Naive B cell (primary cell): ENCODE data around the gene ACAD11. TPM values are rescaled to one million over a fixed set of nuclear protein-coding genes. Genes with fewer than 3 reads are reported as not detected.
"Not testable (repeated sequence)": the region's sequence is repeated elsewhere in the genome, so short reads cannot be mapped to it uniquely, and the experiment has no call there.

Experiments used
- ATAC-seq, 2 donors: fragments of 150-1000 bp; cut with Tn5 transposase; 2 replicates each; pipeline ENCODE4 v1.10.0; 2021; ENCODE audit warnings: low read depth in 2 of 2, mild to moderate bottlenecking in 2 of 2, moderate library complexity in 2 of 2
- DNase-seq: peaks from one replicate; pipeline ENCODE4 v3.0.0; 2022
- H3K27ac Mint-ChIP-seq, 6 donors: one replicate each; pipeline ENCODE4 v1.8.0; 2020 to 2022; ENCODE audit warnings: mild to moderate bottlenecking in 6 of 6, mixed read lengths in 6 of 6, moderate library complexity in 5 of 6, inconsistent platforms in 2 of 6
- H3K27me3 Mint-ChIP-seq, 3 donors: one replicate each; pipeline ENCODE4 v1.8.0; 2021 to 2022; ENCODE audit warnings: mixed read lengths in 3 of 3, mild to moderate bottlenecking in 1 of 3
- H3K36me3 Mint-ChIP-seq, 2 donors: one replicate each; pipeline ENCODE4 v1.8.0; 2020 to 2022; ENCODE audit warnings: mixed read lengths in 2 of 2, inconsistent platforms in 1 of 2, mild to moderate bottlenecking in 1 of 2
- H3K4me1 Mint-ChIP-seq, 3 donors: one replicate each; pipeline ENCODE4 v1.8.0; 2020 to 2022; ENCODE audit warnings: mixed read lengths in 3 of 3, inconsistent platforms in 1 of 3, mild to moderate bottlenecking in 1 of 3, moderate library complexity in 1 of 3
- H3K4me3 Mint-ChIP-seq, 8 donors: one replicate each; pipeline ENCODE4 v1.8.0; 2020 to 2022; ENCODE audit warnings: mild to moderate bottlenecking in 8 of 8, mixed read lengths in 8 of 8, moderate library complexity in 8 of 8, inconsistent platforms in 2 of 8
- H3K9me3 Mint-ChIP-seq, 7 donors: one replicate each; pipeline ENCODE4 v1.8.0; 2020 to 2022; ENCODE audit warnings: mixed read lengths in 7 of 7, mild to moderate bottlenecking in 5 of 7, inconsistent platforms in 2 of 7, moderate library complexity in 1 of 7
- polyA plus RNA-seq, 6 donors: library from polyadenylated mRNA; unstranded; fragments of 300-500 nt; fragmentation: Illumina TruSeq; gene quantifications; one replicate each; pipeline ENCODE4 v1.2.3, GENCODE V29; 2021; ENCODE audit warnings: low read depth in 6 of 6

The ACAD11 gene
- polyA plus RNA-seq, 6 donors from 2014 or later = 4.0 to 9.3 (median 6.0) TPM

DNA sequence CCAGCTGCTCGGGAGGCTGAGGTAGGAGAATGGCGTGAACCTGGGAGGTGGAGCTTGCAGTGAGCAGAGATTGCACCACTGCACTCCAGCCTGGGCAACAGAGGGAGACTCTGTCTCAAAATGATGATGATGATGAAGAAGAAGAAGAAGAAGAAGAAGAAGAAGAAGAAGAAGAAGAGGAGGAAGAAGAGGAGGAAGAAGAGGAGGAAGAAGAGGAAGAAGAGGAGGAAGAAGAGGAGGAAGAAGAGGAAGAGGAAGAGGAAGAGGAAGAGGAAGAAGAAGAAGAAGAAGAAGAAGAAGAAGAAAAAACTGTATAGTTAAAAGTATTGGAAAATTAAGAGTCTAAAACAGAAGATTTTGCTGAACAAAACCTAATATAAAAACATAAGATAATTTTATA is 18.2 kb downstream of the ACAD11 start:
- H3K27me3 Mint-ChIP-seq, ATAC-seq, H3K36me3 Mint-ChIP-seq, H3K4me3 Mint-ChIP-seq, H3K9me3 Mint-ChIP-seq, DNase-seq, H3K27ac Mint-ChIP-seq: not testable (repeated sequence)
- peaks cover 0 to 14% (median 4%) of the 10 kb centered on the region in 3 donors for H3K4me1 Mint-ChIP-seq

DNA sequence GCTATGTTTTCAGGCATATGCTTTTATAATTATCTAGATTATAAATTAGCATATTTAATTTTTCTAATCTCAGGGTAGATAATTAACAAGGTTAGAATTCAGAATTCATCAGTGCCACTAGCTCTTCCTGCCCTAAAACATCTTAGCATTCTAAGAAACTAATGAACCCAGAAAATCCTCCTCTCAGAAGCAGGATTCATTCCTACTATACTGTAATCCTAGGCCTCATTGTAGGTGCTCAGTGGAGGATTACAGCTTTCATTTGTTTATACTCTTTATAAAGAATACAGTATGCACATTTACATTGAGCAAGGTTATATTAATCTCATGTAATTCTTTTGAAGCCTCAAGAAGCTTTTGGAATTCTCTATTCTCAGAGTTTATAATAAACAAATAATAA is 20.9 kb downstream of the ACAD11 start:
- ATAC-seq = no peak
- H3K27ac Mint-ChIP-seq = no peak overlapping the region

DNA sequence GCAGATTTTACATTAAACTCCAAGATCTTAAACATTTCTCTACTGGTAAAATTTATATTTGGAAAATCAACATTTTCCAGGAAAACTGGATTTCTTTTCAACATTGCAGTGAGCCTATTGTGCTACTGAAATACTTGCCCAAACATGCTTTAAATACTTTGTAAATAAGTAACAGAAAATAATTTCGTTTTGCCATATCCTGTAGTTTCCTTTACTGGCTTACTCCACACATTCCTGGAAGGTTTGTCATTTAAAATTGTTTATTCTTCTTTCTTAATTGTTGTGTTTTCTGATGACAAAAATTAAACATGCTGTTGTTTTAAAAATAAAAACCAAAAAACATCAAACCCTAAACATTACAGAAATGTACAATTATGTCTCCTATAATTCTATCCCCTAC is 22.0 kb downstream of the ACAD11 start:
- H3K4me3 Mint-ChIP-seq = no peak overlapping the region
- DNase-seq (no peak), ATAC-seq (no peak)
- H3K27me3 Mint-ChIP-seq = no peaks in the 10 kb centered on the region
- no peak overlapping the region for H3K27ac Mint-ChIP-seq
- peaks cover 9 to 14% of the 10 kb centered on the region in 2 donors for H3K36me3 Mint-ChIP-seq
- peaks cover 0 to 7% (median 4%) of the 10 kb centered on the region in 3 donors for H3K4me1 Mint-ChIP-seq
- H3K9me3 Mint-ChIP-seq = no peaks in the 10 kb centered on the region

More for the DNA sequence above, 20.9 kb downstream of the ACAD11 start:
- Mint-ChIP-seq H3K36me3 (peaks cover 9 to 14% of the 10 kb centered on the region in 2 donors), H3K27me3 (no peaks in the 10 kb centered on the region), H3K9me3 (no peaks in the 10 kb centered on the region), H3K4me3 (no peak overlapping the region), H3K4me1 (peaks cover 0 to 14% (median 4%) of the 10 kb centered on the region in 3 donors)
- DNase-seq = no peak

DNA sequence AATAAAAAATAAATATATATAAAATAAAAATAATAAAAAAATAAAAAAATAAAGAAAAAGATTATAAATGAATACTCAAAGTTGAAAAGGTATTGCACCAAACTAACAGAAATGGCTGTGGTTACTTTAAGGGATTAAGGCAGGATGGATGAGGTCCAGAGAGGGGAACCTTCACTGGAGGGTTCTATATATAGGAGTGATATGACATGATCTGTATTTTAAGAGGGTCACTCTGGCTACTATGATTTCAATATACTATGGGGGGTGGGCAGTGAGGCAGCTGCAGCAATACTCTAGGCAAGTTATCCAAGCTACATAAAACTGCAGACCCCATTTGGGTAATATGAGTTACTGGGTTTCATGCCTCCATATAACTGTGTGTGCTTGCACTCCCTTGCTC is 24.6 kb downstream of the ACAD11 start:
- Mint-ChIP-seq H3K27me3 (no peaks in the 10 kb centered on the region), H3K9me3 (no peaks in the 10 kb centered on the region), H3K4me1 (no peaks in the 10 kb centered on the region), H3K4me3 (no peak overlapping the region), H3K27ac (no peak overlapping the region), H3K36me3 (peaks cover 14% of the 10 kb centered on the region in 2 donors)
- DNase-seq = no peak
- ATAC-seq = no peak

DNA sequence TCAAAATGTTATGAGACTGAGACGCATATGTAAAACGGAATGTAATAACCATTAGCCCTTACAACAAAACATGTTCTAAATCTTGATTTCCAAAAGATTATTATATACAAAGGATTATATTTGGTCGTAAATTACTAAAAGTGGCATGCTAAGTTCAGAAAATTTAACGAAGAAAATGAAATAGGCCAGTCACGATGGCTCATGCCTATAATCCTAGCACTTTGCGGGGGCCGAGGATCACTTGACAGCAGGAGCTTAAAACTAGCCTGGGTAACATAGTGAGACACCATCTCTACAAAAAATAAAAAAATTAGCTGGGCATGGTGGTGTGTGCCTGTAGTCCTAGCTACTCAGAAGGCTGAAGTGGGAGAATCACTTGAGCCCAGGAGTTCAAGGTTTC is 29.0 kb downstream of the ACAD11 start:
- DNase-seq (no peak), ATAC-seq (no peak)
- H3K4me3 Mint-ChIP-seq = no peak overlapping the region
- peaks cover 5 to 23% of the 10 kb centered on the region in 2 donors for H3K36me3 Mint-ChIP-seq
- no peak overlapping the region for H3K27ac Mint-ChIP-seq
- no peaks in the 10 kb centered on the region for H3K9me3 Mint-ChIP-seq
- H3K27me3 Mint-ChIP-seq = no peaks in the 10 kb centered on the region
- H3K4me1 Mint-ChIP-seq = peaks cover 0 to 5% (median 0%) of the 10 kb centered on the region in 3 donors

DNA sequence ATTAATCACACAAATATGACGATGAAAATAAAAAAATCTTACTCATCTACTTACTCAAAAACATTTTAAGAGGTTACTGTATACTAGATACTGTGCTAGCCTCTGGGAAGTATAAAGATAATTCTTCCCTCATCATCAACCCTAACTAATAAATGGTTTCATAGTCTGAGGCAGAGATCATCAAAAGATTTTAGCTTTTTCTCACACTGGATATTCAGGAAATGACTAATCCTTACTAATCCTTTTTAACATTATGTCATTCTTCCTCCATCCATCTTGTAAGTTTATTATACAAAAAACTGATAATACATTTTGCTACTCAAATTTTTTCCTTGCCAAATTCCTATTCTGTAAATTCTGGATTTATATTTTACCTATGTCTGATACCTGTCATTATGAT is 29.7 kb downstream of the ACAD11 start:
- no peak overlapping the region for H3K4me3 Mint-ChIP-seq
- H3K27ac Mint-ChIP-seq = peak overlapping the region in 1 of 6 donors; percentile 11
- H3K36me3 Mint-ChIP-seq = peaks cover 0 to 23% of the 10 kb centered on the region in 2 donors
- ATAC-seq (no peak), DNase-seq (no peak)
- H3K4me1 Mint-ChIP-seq = peaks cover 0 to 7% (median 0%) of the 10 kb centered on the region in 3 donors
- no peaks in the 10 kb centered on the region for H3K9me3 Mint-ChIP-seq
- no peaks in the 10 kb centered on the region for H3K27me3 Mint-ChIP-seq

DNA sequence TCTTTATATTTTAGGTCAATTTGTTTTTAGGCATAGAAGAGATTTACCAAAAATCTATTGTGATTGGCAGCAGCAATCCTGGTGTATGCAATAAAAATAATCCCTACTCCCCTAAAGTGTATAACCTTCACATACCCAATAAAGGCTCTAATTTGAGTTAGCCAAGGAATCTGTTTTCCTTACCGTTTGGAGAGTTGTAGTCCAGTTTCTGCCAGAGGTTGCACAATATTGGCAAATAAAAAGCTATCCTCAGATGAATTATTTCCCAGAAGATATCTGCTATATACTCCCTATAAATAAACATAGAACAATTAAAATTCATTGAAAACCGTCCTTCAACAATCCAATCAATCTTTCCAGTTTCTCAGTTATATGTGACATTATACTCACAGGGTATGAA is 31.5 kb downstream of the ACAD11 start:
- H3K27me3 Mint-ChIP-seq = no peaks in the 10 kb centered on the region
- peak overlapping the region in 1 of 6 donors; percentile 30 for H3K27ac Mint-ChIP-seq
- H3K36me3 Mint-ChIP-seq = peaks cover 0 to 23% of the 10 kb centered on the region in 2 donors
- no peak overlapping the region for H3K4me3 Mint-ChIP-seq
- H3K9me3 Mint-ChIP-seq = no peaks in the 10 kb centered on the region
- H3K4me1 Mint-ChIP-seq = peaks cover 0 to 8% (median 0%) of the 10 kb centered on the region in 3 donors
- no peak for ATAC-seq
- DNase-seq = no peak

DNA sequence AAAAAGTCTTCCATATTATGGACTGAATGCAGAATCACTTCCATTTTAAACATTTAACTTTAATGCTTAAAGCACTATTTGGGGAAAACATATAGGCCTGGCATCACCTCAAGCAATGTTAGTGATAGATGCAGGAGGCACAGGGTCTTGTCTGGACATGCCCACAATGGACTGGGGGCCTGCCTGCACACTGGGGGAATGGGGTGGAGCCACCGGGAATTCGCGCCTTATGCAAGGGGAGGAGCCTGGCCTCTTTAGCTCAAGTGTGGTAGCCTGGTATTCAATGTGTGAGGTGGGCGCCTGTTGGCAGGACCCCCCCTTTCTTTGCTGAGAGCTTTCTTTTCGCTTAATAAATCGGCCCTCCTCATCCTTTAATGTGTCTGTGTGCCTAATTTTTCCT is 32.7 kb downstream of the ACAD11 start:
- Mint-ChIP-seq H3K4me3 (no peak overlapping the region), H3K4me1 (peaks cover 0 to 8% (median 0%) of the 10 kb centered on the region in 3 donors), H3K27me3 (no peaks in the 10 kb centered on the region), H3K9me3 (no peaks in the 10 kb centered on the region), H3K36me3 (peaks cover 0 to 23% of the 10 kb centered on the region in 2 donors), H3K27ac (peak overlapping the region in 1 of 6 donors; percentile 41)
- DNase-seq (no peak), ATAC-seq (no peak)

DNA sequence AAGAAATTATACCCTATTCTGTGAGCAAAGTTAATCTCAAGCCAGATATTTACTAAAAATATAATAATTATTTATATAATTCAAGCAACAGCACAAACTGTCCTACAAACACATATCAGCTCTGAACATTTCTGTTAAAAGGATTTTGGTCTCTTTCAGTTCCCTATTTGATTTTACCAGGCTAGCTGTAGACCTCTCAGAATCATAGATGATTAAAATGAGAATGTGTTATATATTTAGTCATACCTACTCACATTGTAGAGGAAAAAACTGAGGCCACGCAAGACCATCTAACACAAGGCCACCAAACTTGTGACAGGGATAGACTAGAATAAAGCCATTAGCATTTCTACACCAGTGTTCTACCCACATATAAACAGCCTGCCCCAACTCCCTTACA is 34.0 kb downstream of the ACAD11 start:
- Mint-ChIP-seq H3K4me3 (no peak overlapping the region), H3K9me3 (no peaks in the 10 kb centered on the region), H3K27me3 (no peaks in the 10 kb centered on the region), H3K27ac (peak overlapping the region in 1 of 6 donors; percentile 69), H3K4me1 (peaks cover 0 to 8% (median 0%) of the 10 kb centered on the region in 3 donors), H3K36me3 (peaks cover 8 to 32% of the 10 kb centered on the region in 2 donors)
- DNase-seq (no peak), ATAC-seq (no peak)

DNA sequence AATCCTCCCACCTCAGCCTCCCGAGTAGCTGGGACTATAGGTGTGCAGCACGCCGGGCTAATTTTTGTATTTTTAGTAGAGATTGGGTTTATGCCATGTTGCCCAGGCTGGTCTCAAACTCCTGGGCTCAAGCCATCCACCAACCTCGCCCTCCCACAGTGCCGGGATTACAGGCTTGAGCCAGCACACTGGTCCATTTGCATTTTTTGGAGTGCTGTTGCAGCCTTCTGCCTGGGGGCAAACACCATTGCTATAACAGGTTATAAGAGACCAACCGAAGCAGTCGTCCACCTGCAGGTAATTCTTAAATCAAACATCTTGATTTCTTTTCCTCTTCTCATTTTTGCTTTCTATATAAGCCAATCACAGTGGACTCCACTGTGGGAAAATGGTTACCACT is 34.8 kb downstream of the ACAD11 start:
- Mint-ChIP-seq H3K9me3 (no peaks in the 10 kb centered on the region), H3K4me3 (no peak overlapping the region), H3K36me3 (peaks cover 12 to 26% of the 10 kb centered on the region in 2 donors), H3K4me1 (peaks cover 0 to 8% (median 0%) of the 10 kb centered on the region in 3 donors), H3K27ac (peak overlapping the region in 1 of 6 donors; percentile 83), H3K27me3 (no peaks in the 10 kb centered on the region)
- DNase-seq (no peak), ATAC-seq (no peak)

DNA sequence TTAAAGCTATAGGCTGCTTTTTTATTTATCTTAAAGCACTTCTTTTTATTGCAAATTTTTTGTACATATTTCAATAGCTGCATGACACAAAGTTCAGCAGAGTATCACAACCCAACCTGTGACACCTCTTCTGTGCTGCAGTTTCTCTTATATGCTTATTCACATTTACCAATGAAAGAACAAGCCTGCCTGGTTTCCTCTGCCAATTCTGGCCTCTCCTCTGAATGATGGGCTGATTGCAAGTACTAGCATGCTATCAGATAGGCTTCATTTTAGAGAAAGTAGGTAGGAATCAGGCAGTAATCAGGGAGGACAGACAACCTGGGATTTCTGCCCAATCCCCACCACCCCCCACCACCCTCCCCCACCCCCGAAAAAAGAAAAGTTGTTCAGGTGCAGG is 36.0 kb downstream of the ACAD11 start:
- peaks cover 12 to 24% of the 10 kb centered on the region in 2 donors for H3K36me3 Mint-ChIP-seq
- peaks cover 0 to 8% (median 0%) of the 10 kb centered on the region in 3 donors for H3K4me1 Mint-ChIP-seq
- H3K4me3 Mint-ChIP-seq = no peak overlapping the region
- no peaks in the 10 kb centered on the region for H3K27me3 Mint-ChIP-seq
- DNase-seq (no peak), ATAC-seq (no peak)
- H3K9me3 Mint-ChIP-seq = no peaks in the 10 kb centered on the region
- no peak overlapping the region for H3K27ac Mint-ChIP-seq

DNA sequence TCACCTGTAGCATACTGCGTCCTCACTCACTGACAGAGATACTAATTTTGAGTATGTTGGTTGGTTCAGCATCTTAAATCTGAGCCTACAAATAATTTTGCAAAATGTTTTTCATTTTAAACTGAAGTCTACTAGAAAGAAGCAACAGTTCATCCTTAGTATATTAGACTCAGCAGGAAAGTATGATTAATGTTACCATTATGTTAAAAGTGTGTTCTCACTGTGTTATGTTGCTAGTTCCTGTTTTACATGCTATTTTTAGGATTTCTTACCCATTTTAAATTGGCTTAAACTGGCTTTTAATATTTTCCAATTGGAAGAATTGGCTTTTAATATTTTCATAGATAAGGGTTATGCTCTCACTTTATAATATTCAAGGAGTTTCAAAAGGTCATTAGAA is 36.8 kb downstream of the ACAD11 start:
- Mint-ChIP-seq H3K4me3 (no peak overlapping the region), H3K9me3 (no peaks in the 10 kb centered on the region), H3K36me3 (peaks cover 12 to 17% of the 10 kb centered on the region in 2 donors), H3K27ac (no peak overlapping the region), H3K4me1 (peaks cover 0 to 8% (median 0%) of the 10 kb centered on the region in 3 donors), H3K27me3 (no peaks in the 10 kb centered on the region)
- DNase-seq = no peak
- ATAC-seq = no peak

DNA sequence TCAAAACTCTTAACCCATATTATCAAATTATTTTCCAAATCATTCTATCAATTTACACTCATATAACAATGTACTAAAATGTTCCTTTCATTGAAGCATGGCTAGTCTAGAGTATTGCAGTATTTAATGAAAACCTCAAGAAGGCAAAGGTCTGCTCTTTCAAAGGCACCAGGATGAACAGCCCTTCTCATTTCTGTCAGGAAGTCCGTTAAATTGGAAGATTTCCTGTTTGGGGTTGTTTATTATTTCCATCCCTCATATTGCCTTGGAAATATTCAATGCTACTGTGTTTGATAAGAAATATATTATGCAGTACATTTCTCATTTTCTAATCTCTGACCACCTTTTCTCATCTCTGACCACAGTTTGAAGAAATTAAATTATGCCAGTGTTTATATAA is 37.5 kb downstream of the ACAD11 start:
- Mint-ChIP-seq H3K4me1 (peaks cover 0 to 8% (median 0%) of the 10 kb centered on the region in 3 donors), H3K36me3 (peaks cover 12 to 16% of the 10 kb centered on the region in 2 donors), H3K9me3 (no peaks in the 10 kb centered on the region), H3K27ac (no peak overlapping the region), H3K27me3 (no peaks in the 10 kb centered on the region), H3K4me3 (no peak overlapping the region)
- ATAC-seq (no peak), DNase-seq (no peak)

DNA sequence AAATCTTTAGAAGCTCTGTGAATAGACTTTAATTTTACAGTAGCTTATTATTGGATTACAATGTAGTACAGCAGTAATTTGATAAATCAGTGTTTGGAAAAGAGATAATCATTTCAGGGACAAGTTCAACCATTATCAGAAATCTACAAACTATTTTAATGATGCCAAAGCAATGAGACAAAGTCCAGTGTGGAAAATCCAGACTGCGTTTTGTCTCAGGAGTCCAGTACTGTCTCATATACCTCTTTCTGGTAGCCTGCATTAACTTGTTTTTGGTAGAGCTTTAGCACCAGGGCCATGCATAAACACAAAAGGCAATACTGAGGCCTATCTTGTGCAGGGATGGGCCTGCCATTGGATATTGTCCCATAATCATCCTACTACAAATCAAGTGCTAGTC is 42.8 kb downstream of the ACAD11 start:
- no peak for ATAC-seq
- H3K4me1 Mint-ChIP-seq = no peaks in the 10 kb centered on the region
- no peak overlapping the region for H3K27ac Mint-ChIP-seq
- H3K9me3 Mint-ChIP-seq = peaks cover 0 to 13% (median 4%) of the 10 kb centered on the region in 7 donors
- H3K4me3 Mint-ChIP-seq = no peak overlapping the region
- no peak for DNase-seq
- H3K27me3 Mint-ChIP-seq = no peaks in the 10 kb centered on the region
- H3K36me3 Mint-ChIP-seq = peaks cover 24 to 25% of the 10 kb centered on the region in 2 donors

DNA sequence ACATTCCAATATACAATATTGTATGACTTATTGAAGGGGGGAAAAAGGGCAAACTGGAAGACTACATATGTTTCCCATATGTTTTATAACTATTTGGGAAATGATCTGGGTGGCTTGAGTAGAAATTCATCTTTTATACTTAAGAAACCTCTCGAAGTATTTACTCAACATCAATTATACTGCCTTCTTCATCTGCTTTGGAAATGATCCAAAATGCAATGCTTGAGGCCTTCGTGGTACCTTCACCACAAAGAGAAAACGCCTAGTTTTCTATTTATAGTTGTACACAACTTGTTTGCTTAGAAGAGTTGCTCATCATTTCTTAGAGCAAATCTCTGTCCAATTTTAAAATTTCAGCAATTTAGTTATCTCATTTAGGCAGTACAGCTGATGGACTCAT is 43.7 kb downstream of the ACAD11 start:
- ATAC-seq (no peak), DNase-seq (no peak)
- H3K9me3 Mint-ChIP-seq = peaks cover 0 to 14% (median 8%) of the 10 kb centered on the region in 7 donors
- no peak overlapping the region for H3K27ac Mint-ChIP-seq
- peaks cover 19 to 20% of the 10 kb centered on the region in 2 donors for H3K36me3 Mint-ChIP-seq
- H3K4me3 Mint-ChIP-seq = no peak overlapping the region
- no peaks in the 10 kb centered on the region for H3K27me3 Mint-ChIP-seq
- peaks cover 5 to 7% (median 5%) of the 10 kb centered on the region in 3 donors for H3K4me1 Mint-ChIP-seq
